GM21390 (cell line): ENCODE measurements around the gene ANKRD66.
"Not testable (repeated sequence)": the region's sequence is repeated elsewhere in the genome, so short reads cannot be mapped to it uniquely, and the experiment has no call there.

ENCODE experiments used
- ATAC-seq: cut with Tn5 transposase; IDR thresholded peaks from one replicate; pipeline ENCODE4 v1.9.1; 2021; ENCODE audit not compliant: unreplicated experiment

ANKRD66 gene

DNA sequence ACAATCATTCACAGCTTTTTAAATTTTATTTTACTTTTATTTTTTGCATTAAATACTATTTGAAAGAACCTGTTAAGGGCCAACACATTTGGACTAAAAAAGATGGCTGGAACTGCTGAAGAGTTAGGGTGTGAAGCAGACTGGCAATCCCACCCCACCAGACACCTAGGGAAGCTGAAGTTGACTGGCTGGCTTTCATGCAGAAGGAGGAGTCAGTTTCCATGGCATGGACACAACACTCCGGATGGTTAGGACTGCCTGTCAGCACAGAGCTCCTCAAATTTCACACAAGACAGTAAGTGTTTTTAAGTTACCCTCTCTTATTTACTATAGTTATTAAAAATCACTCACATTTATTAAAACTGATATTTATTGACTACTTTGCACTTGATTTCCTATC is at the start of gene ANKRD66:
Gene ANKRD66, plus strand, starts transcription at position 238 of the 400 bp plus-strand sequence. CDS start 5,016 bp downstream, outside the sequence.
- no peak for ATAC-seq

DNA sequence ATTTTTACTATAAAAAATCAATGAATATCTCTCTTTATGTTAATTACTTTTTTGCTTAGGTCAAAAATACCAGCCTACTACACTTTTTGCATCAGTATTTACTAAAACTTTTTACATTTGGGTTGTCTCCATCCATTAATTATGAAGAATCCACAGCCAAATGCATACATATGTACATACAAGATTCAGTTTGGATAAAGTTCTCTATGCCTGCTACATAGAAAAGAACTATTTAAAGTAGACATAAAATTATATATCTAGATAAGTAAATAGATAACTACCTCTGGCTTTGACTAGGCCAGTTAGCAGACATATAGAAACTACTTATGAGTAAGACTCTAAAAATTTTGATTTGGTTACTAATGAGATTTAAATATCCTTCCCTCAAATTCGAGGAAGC is 46.8 kb upstream of the ANKRD66 start:
- ATAC-seq, result no peak

GRCh38 chr6:46704562-46704961 is 42.2 kb upstream of the ANKRD66 start:
- no peak for ATAC-seq

GRCh38 chr6:46706464-46706863 is 40.3 kb upstream of the ANKRD66 start:
- ATAC-seq, result no peak

DNA sequence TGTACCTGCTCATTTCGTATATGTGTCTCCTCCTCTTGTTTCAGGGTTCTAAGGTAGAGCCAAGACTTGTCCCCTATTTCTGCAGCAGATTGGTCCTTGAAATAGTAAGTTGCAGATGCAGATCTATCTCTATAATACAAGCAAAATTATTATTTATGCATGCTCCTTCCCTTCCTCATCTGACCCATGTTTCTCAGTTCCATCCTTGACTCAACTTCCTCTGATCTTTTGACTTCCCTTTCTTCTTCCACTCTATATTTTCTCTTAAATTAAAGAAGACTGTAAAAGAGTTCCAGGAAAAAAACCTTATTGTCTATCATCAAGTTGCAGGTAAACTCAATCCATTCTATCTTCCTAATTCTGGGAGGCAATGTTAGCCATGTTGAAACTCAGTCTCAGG is 35.2 kb upstream of the ANKRD66 start:
- ATAC-seq, result no peak

GRCh38 chr6:46715141-46715540 is 31.6 kb upstream of the ANKRD66 start:
- ATAC-seq, result no peak

DNA sequence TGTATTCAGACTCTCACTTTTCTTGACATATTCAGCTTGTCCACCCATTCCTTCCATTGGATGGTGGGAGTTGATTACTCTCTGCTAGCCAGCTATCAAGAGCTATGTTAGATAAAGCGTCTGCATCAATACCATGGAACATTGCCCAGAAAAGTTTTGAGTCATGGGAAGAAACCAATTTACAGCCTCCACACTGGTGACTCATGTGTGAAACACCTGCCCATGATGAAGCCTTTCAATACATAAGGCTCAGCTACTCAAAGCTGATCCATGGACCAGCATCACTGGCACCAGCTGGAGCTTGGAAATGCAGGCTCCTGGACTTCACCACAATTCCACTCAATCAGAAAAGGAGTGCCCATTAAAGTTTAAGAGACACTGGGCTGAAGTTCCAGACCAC is 27.6 kb upstream of the ANKRD66 start:
- ATAC-seq, result no peak

GRCh38 chr6:46720401-46720800 is 26.3 kb upstream of the ANKRD66 start:
- ATAC-seq, result no peak

DNA sequence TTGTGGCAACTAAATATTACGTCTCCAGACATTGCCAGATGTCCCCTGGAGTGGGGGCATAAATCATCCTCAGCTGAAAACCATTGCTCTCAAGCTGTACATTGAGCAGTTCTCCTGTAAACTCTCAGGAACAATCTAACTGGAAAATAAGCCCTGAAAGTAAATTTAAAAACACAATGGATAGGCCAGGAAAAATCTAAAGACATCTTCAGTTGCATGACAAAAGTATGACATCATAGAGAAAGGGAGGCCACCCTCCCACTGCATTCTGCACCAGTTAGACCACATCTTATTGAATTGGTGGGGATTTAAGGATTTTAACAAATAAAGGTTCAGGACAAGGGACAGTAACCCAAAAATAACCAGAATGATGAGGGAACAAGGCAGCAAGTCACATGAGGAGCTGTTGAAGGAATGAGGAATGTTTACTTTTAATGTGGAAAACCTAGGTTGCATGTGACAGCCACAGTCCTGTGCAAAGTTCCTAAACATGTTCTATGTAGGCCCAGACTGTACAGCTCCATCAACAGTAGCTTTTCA is 16.9 kb upstream of the ANKRD66 start:
- ATAC-seq, result no peak

GRCh38 chr6:46730921-46731461 is 15.7 kb upstream of the ANKRD66 start:
- no peak for ATAC-seq

DNA sequence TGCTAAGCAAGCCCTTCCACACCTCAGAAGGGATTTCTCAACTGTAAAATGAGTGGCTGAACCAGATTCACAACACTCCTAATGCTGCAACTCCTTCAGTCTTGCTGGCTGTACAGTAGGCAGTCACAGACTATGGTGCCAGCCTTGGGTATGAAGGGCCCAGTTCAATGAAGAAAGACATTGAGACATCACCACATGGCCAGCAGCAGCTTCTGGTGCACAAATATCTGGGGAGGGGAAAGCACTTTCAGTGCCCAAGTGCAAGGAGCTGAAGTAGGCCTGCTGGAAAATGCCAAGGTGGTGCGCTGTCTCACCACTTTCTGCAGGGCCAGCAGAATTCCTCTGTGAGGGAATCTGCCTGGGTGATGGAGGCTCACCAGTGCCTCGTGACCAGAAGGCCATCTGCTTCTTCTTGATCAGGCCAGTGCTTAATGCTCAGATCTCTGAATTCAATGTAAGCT is 13.4 kb upstream of the ANKRD66 start:
- ATAC-seq, result no peak

DNA sequence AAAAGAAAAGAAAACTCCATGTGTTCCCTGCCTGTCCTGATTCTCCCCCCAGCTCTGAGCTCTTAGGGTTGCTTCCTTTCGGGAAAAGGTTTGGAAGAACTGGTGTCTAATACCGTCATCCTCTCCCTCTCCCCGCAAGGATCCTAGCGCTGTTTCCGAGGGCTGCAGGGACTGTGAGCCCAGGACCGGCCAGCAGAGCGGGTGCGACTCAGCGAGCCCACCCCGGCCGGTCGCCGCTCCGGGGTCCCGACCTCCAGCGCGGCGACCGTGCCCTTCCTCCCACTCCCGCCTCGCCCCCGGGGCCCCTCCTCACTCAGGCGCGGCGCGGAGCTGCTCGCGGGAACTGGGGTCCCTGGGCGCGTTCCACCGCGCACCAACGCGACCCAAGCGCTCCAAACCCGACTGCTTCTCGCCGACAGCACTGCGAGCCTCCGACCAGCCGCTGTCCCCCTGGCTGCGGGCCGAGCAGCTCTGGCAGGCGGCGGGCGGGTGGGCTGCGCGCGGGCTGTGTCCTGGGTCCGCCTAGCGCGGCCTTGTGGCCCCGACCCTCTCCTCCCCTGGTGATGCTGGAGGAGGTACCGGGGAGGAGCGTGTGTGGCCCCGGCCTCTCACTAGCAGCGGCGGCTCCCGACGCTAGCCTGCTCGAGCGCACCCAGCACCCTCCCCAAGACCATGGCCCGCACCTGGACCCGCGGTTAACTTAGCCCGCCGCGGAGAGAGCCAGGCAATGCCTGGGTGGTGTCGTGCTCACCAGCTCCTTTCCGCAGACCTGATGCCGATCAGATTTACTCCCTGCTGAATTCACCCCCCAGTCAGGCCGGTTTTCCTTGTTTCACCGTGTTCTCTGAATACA is 11.6 kb upstream of the ANKRD66 start, which contains the start of gene PLA2G7:
Gene PLA2G7, minus strand, starts transcription at position 509 of the 853 bp plus-strand sequence. CDS start 12,484 bp downstream, outside the sequence.
- ATAC-seq, result no peak

GRCh38 chr6:46735720-46736031 is 11.1 kb upstream of the ANKRD66 start:
- no peak for ATAC-seq

DNA sequence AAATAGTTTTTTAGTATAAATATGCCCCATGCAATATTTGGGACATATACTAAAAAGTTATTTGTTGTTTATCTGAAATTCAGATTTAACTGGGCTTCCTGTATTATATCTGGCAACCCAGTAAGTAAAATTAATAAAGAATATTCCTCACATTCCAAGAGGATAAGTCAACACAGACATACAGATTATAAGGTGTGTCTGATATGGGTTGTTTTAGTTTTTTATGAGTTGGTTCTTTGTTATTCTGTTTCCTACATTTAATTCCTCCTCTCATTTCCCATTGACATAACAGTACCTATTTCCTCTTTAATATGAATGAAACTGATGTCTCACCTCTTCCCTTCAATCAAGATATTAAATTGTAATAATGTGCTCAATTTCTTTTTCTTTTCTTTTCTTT is 9.8 kb upstream of the ANKRD66 start:
- no peak for ATAC-seq

- no peak for ATAC-seq
Measured at GRCh38 chr6:46741482-46741881, 5.3 kb upstream of the ANKRD66 start.

- ATAC-seq, result no peak
Measured at GRCh38 chr6:46741910-46742309, 4.8 kb upstream of the ANKRD66 start.

GRCh38 chr6:46743425-46744158 is 3.1 kb upstream of the ANKRD66 start:
- no peak for ATAC-seq

- not testable (repeated sequence) for ATAC-seq
Measured at GRCh38 chr6:46744159-46744725, 2.5 kb upstream of the ANKRD66 start.

DNA sequence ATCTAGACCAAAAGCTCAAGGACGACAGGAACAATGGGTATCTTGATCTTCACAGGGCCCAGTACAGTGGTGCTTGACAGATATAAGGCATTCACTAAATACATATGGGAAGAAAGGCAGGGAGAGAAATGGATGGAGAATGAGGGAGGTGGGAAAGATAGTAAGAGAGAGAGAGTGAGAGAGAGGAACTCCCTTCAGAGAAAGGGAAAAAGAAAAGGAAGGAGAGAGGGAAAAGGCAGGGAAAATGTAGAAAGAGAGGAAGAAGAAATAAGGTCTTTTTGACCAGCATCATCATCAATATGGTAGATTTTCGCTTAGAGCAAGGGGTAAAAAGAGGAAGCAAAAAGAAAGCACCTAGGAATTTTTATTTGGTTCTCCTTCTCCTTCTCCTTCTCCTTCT is 760 bp upstream of the ANKRD66 start:
- no peak for ATAC-seq

DNA sequence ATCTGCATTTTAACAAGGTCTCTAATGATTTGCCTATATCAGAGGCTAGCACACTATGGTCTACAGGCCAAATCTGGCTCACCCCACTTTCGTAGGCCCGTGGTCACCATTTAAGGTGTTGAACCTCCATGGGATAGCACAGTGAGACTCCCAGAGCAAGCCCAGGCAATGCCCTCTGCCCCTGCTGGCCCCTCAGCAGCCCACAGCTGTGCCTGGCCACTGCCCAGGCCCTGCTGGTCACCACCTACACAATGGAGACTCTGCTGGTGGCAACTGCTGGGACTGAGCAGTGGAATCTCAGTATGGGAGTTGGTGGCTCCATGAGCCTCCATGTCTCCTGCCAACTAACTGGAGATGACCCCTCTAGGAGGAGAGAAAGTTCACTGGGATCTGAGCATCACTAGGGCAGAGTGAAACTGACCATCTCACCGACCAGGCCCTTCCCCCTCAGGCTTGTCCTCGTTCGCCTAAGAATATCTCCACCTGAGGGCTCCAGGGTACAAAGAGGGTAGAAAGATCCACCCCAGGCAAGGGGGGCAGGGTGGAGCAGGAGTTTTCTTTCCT is 2.3 kb downstream of the ANKRD66 start:
- ATAC-seq, result no peak

DNA sequence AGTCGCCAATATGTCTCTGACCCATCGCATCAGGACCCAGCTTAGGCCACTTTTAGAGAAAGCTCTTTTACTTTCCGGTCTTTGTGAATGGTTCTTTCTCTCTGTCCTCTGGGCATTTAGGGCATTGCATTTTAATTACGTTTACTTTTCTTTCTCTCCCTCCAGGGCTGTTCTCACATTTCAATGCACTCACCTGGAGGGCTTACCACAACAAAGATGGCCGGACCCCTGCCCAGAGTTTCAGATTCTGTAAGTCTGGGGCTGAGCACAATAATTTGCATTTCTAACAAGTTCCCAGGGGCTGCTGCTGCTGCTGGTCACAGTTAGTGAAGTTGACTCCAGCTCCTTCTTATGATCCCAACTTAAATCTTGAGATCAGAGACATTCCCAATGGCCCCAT is 3.0 kb downstream of the ANKRD66 start:
- ATAC-seq, result no peak
